Measurements from ENCODE around the gene ASB3.
"Not testable (repeated sequence)": the region's sequence is repeated elsewhere in the genome, so short reads cannot be mapped to it uniquely, and the experiment has no call there.

Gene ASB3

GRCh38 chr2:53672881-53673522 is 113.8 kb downstream of the ASB3 start:
- in situ Hi-C loops (cut with MboI; ENCODE audit: low pct_unique_long_range_greater_than_20kb, low sequenced_read_pairs), result no loop called here
- DNase-seq, result no peak

DNA sequence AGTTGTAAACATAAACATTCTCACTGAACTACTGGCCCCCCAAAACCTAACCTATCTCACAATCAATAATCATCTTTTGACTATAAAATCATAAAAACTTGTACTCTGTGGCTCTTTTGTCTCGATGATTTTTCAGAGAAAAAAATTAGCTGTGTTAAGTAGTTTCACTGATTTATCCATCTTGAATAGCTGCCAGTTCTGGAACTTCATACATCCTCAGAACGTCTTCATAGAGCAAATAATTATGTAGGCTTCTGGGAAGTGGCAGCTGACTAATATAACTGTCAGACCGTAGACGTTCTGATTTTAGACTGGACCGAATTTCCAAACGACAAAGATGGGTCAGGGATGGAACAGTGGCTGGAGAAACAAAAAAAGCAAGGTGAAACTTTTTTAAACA is 116.4 kb downstream of the ASB3 start:
- DNase-seq, result no peak

DNA sequence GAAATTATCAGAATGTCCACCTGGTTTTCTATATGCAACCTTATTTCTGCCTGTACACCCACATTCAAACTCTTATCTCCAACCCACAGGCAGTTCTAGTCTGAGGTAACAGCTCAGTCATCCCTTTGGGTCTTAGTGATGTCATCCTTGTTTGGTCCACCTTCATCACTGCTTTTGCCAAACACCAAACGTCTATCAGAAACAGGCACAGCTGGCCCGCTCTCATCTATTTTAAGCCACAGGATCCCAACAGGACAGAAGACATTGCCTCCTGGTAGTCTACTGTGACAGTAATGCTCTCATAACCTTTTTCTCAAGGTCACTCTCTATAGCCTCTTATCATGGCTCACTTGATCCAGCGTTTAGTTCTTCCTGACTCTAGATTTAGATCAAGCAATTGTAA is 118.1 kb downstream of the ASB3 start:
- in situ Hi-C loops (cut with MboI; ENCODE audit: low pct_unique_long_range_greater_than_20kb, low sequenced_read_pairs), result no loop called here
- no peak for DNase-seq

More for the DNA sequence above, 116.4 kb downstream of the ASB3 start:
- in situ Hi-C loops (cut with MboI; ENCODE audit: low pct_unique_long_range_greater_than_20kb, low sequenced_read_pairs), result no loop called here

- DNase-seq; in situ Hi-C loops (cut with MboI; ENCODE audit: low pct_unique_long_range_greater_than_20kb, low sequenced_read_pairs): not testable (repeated sequence)
These were observed 119.6 kb downstream of the ASB3 start for GRCh38 chr2:53667130-53667529.

DNA sequence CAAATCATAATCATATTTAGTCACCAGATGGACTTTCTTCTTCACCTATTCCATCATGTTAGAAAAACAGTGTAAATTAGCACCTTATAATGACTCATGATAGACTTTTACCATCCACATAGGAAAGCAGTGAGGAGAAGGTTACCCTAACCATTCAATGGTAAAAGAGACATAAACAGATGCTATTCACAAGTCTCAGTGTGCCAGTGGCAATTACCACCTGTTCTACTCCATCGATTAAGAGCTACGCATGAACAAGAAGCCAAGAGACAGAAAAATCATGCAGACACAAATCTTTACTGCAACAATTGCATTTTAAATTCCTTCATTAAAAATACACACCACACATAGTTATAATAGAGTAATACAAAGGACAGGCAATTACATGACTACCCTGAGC is 125.9 kb downstream of the ASB3 start:
- DNase-seq, result no peak
- in situ Hi-C loops (cut with MboI; ENCODE audit: low pct_unique_long_range_greater_than_20kb, low sequenced_read_pairs), result no loop called here

DNA sequence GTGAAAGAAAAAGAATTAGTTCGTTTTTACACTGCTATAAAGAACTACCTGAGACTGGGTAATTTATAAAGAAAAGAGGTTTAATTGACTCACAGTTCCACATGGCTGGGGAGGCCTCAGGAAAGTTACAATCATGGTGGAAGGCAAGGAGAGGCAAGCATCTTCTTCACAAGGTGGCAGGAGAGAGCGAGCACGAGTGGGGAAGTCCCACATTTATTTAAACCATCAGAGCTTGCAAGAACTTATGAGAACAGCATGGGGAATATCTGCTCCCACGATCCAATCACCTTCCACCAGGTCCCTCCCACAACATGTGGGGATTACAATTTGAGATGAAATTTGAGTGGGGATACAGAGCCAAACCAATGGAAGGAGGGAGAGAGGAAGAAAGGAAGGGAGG is 128.3 kb downstream of the ASB3 start:
- DNase-seq, result peak; percentile 8
- in situ Hi-C loops (cut with MboI; ENCODE audit: low pct_unique_long_range_greater_than_20kb, low sequenced_read_pairs), result not testable (repeated sequence)

- in situ Hi-C loops (cut with MboI; ENCODE audit: low pct_unique_long_range_greater_than_20kb, low sequenced_read_pairs), result no loop called here
- DNase-seq, result no peak
These were observed 131.5 kb downstream of the ASB3 start for GRCh38 chr2:53655256-53655655.

- no peak for DNase-seq
- in situ Hi-C loops (cut with MboI; ENCODE audit: low pct_unique_long_range_greater_than_20kb, low sequenced_read_pairs), result no loop called here
These were observed 132.4 kb downstream of the ASB3 start for GRCh38 chr2:53654396-53654795.

GRCh38 chr2:53652131-53652530 is 134.6 kb downstream of the ASB3 start:
- no peak for DNase-seq
- in situ Hi-C loops (cut with MboI; ENCODE audit: low pct_unique_long_range_greater_than_20kb, low sequenced_read_pairs), result no loop called here

DNA sequence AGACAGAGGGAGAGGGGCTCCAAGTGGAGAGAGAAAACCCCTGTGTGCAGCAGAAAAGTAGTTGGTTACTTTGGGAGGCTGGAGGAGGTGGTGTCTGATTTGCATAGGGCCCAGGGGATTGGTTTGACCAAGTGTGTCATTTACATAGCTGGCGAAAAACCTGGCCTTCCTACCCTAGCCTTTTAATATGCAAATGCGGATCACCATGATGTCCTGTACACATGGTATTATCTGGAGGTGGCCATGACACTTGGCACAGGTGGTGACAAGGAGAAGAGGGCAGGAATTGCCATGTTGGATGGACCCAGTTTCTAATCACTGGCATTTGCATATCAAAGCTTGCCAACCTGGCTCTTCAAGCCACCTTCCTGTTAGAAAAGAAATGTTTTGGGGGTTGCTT is 140.0 kb downstream of the ASB3 start:
- in situ Hi-C loops (cut with MboI; ENCODE audit: low pct_unique_long_range_greater_than_20kb, low sequenced_read_pairs), result no loop called here
- DNase-seq, result no peak

DNA sequence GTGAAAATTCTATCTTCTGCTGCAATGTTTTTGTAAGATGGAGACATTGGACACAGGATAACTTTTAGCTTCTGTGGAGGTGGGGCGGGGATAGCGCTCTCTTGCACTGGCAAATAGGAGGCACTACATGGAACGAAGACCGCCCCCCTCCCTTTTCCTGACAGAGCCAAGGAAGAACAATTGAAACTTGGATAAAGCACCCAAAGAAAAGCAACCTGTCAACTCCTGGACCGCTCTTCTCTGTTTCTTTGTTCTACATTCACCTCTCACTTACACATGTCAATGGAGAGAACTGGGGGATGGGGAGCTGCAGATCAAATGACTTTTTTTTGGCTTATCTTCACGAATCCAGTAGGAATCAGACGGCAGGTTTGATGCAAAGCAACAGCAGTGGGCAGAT is 145.5 kb downstream of the ASB3 start:
- in situ Hi-C loops (cut with MboI; ENCODE audit: low pct_unique_long_range_greater_than_20kb, low sequenced_read_pairs), result no loop called here
- DNase-seq, result no peak

DNA sequence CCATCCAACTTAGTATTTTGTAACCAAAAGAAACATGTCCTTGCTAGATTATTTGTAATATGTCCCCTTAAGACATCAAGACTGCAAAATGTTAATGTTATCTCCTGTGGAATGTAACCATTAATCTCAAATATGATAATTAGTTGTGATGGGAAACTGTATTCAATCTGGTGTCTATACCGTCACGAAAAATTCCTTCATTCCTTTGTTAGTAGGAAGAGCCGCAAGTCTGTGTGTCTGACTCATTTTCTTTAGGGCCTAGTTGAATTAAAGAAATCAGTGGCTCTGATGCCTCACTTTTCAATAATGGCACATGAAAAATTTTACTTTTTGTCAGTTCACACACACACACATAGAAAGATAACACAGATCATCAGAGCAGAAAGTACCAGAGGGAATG is 146.3 kb downstream of the ASB3 start:
- in situ Hi-C loops (cut with MboI; ENCODE audit: low pct_unique_long_range_greater_than_20kb, low sequenced_read_pairs), result no loop called here
- DNase-seq, result no peak

- in situ Hi-C loops (cut with MboI; ENCODE audit: low pct_unique_long_range_greater_than_20kb, low sequenced_read_pairs), result no loop called here
- no peak for DNase-seq
These were observed 150.2 kb downstream of the ASB3 start for GRCh38 chr2:53636596-53636995.

DNA sequence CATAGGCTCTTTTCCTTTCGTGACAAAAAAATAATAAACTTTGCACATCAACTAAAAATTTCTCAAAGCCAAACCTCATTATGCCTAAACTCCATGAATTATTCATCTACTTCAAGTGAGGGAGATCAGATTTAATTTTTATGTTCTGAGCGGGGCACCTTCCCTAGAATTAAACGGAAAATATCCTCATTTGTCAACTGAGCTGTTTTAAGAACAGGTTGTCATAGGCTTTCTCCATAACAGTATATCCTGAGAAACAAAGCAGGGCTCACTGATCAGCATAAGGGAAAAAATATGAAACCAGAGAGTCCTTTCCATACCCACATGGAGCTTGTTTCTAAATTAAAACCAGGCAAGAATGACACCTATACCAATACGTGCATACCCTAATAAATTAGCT is 150.6 kb downstream of the ASB3 start:
- DNase-seq, result no peak
- in situ Hi-C loops (cut with MboI; ENCODE audit: low pct_unique_long_range_greater_than_20kb, low sequenced_read_pairs), result no loop called here

GRCh38 chr2:53635694-53636093 is 151.1 kb downstream of the ASB3 start:
- DNase-seq, result no peak
- in situ Hi-C loops (cut with MboI; ENCODE audit: low pct_unique_long_range_greater_than_20kb, low sequenced_read_pairs), result no loop called here

DNA sequence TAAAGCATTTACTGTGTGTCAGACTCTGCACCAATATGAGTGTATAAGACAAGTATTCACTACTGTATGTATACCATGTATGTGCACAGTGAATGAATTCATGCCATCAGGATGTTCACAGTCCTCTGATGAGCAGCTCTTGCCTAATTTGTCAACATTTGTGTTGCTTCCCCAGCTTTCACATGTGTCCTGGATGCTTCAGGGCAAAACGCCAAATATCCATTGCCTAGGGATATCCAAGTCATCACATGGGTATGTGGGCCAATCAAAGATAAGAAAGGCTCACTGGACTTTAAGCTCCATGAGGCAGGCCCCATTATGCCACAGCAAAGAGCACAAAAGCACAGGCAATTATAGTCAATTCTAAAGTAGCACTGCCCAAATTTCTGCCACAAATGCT is 153.3 kb downstream of the ASB3 start:
- in situ Hi-C loops (cut with MboI; ENCODE audit: low pct_unique_long_range_greater_than_20kb, low sequenced_read_pairs), result no loop called here
- no peak for DNase-seq

DNA sequence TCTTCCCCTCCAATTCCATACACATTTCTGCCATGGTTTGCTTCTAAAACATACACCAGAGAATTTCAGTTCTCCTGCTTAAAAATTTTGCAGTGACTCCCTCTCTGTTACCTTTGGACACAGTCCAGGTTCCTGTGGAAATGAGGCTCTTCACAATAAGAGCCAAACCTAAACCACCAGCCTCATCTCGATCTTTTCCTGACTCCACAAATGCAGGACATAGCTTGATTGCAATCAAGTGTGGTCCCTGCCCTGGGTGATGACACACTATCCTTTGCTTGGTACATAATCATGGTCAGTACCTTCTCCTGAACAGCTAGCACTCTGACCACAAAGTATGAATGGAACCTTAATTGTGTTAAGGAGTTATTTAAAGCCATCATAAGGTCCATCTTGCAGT is 154.0 kb downstream of the ASB3 start:
- in situ Hi-C loops (cut with MboI; ENCODE audit: low pct_unique_long_range_greater_than_20kb, low sequenced_read_pairs), result no loop called here
- no peak for DNase-seq

DNA sequence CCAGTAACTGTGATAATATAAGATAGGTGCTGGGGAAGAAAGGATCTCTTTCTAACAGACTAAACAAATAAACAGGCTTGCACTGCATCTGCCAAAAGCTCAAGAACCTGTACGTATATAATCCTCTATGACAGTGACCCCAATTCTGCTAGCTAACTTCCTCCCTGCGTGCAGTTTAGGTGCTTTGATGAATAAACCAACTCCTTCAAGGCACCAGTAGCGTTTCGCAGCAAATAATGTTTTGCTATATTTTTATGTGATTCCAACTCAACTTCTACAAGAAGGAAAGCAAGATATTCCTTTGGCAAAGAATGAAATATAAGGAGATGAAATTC is 154.7 kb downstream of the ASB3 start:
- DNase-seq, result no peak
- in situ Hi-C loops (cut with MboI; ENCODE audit: low pct_unique_long_range_greater_than_20kb, low sequenced_read_pairs), result no loop called here

DNA sequence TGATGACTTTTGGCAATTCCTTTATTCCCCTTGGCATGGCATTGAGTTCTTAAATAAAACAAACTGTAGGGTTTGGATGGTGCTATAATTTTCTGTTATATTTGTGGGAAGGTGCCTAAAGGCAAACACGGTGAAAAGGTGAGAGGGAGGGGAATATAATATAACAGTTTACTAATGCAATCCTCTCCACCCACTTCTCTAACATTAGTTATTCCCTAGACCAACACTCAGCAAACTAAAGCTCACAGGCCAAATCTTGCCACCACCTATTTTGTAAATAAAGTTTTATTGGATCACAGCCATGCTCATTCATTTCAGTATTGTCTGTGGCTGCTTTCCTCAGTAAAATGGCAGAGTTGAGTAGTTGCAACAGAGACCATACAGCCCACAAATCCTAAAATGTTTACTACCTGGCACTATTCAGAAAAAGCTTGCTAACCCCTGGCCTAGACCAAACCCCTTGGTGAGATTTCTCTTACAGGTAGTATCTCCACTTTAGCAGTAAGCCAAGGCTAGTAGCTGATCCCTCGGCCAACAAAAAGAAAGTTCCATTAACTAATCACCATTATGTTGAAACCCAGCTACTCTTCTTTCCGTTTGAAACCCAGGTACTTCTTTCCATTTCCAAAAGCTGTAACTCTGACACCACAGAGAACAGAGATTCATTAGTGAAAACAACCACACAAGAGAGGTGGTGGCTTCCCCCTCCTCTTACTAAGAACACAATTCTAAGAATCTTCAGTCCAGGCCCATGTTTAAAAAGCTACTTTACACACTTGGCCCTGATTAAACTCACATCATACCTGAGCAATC is 155.2 kb downstream of the ASB3 start:
- in situ Hi-C loops (cut with MboI; ENCODE audit: low pct_unique_long_range_greater_than_20kb, low sequenced_read_pairs), result no loop called here
- no peak for DNase-seq

GRCh38 chr2:53630026-53630606 is 156.6 kb downstream of the ASB3 start:
- no peak for DNase-seq
- in situ Hi-C loops (cut with MboI; ENCODE audit: low pct_unique_long_range_greater_than_20kb, low sequenced_read_pairs), result no loop called here

- DNase-seq, result no peak
- in situ Hi-C loops (cut with MboI; ENCODE audit: low pct_unique_long_range_greater_than_20kb, low sequenced_read_pairs), result no loop called here
These were observed 157.3 kb downstream of the ASB3 start for GRCh38 chr2:53629501-53629900.
